Smooth muscle cell (in vitro differentiated cells): Measurements from ENCODE around the gene TMEM87A. TPM values are rescaled to one million over a fixed set of nuclear protein-coding genes. Genes with fewer than 3 reads are reported as not detected.
"Not testable (repeated sequence)": the region's sequence is repeated elsewhere in the genome, so short reads cannot be mapped to it uniquely, and the experiment has no call there.

ENCODE experiments used
- DNase-seq: peaks from one replicate; lab custom pipeline; 2025; ENCODE audit not compliant: unreplicated experiment; lab: John Stamatoyannopoulos, UW
- H2AFZ ChIP-seq: fragments of 200-600 bp; sonication (generic); 2 replicates; pipeline ENCODE4 v1.6.0; 2016; ENCODE audit warnings: antibody characterized with exemption, low read depth, mild to moderate bottlenecking
- H3F3A ChIP-seq: fragments of 200-600 bp; sonication (generic); 2 replicates; pipeline ENCODE4 v1.6.0; 2017; ENCODE audit warnings: antibody characterized with exemption, low read depth
- H3K27ac ChIP-seq: fragments of 200-600 bp; sonication (generic); 2 replicates; pipeline ENCODE4 v1.5.1; 2016; ENCODE audit warnings: low read depth, mild to moderate bottlenecking
- H3K27me3 ChIP-seq: fragments of 200-600 bp; sonication (generic); 2 replicates; pipeline ENCODE4 v1.6.1; 2016; ENCODE audit warnings: low read depth, mild to moderate bottlenecking
- H3K36me3 ChIP-seq: fragments of 200-600 bp; sonication (generic); 2 replicates; pipeline ENCODE4 v1.5.1; 2016; ENCODE audit warnings: low read depth
- H3K4me1 ChIP-seq: fragments of 200-600 bp; sonication (generic); 2 replicates; pipeline ENCODE4 v1.5.1; 2016; ENCODE audit warnings: low read depth
- H3K4me2 ChIP-seq: fragments of 200-600 bp; sonication (generic); 2 replicates; pipeline ENCODE4 v1.6.0; 2016; ENCODE audit warnings: mild to moderate bottlenecking
- H3K4me3 ChIP-seq: fragments of 200-600 bp; sonication (generic); 2 replicates; pipeline ENCODE4 v1.5.1; 2016; ENCODE audit warnings: mild to moderate bottlenecking
- H3K79me2 ChIP-seq: fragments of 200-600 bp; sonication (generic); 2 replicates; pipeline ENCODE4 v1.6.0; 2016; ENCODE audit warnings: low read depth, mild to moderate bottlenecking
- H3K9ac ChIP-seq: fragments of 200-600 bp; sonication (generic); 2 replicates; pipeline ENCODE4 v1.6.0; 2016; ENCODE audit warnings: low read depth
- H3K9me3 ChIP-seq: fragments of 200-600 bp; sonication (generic); replicated peaks from 2 replicates; pipeline ENCODE4 v1.5.1; 2016; ENCODE audit warnings: low read depth
- H4K20me1 ChIP-seq: fragments of 200-600 bp; sonication (generic); 2 replicates; pipeline ENCODE4 v1.6.0; 2016; ENCODE audit warnings: low read depth
- CTCF ChIP-seq: fragments of 200-600 bp; sonication (generic); IDR thresholded peaks from 2 replicates; pipeline ENCODE4 v1.5.1; 2017; ENCODE audit warnings: borderline replicate concordance, mild to moderate bottlenecking, antibody characterized with exemption; ENCODE audit not compliant: insufficient read depth, poor library complexity, severe bottlenecking
- WGBS: methylation state at CpG from one replicate; pipeline ENCODE4 v1.1.7; 2016; ENCODE audit warnings: low lambda C conversion rate; 5-methylcytosine and 5-hydroxymethylcytosine counted together
- polyA plus RNA-seq: library from polyadenylated mRNA; unstranded; fragments of >200 nt; fragmentation: Nextera tagmentation; extraction: Ambion mirVana; gene quantifications from 2 replicates; pipeline ENCODE4 v1.2.1, GENCODE V29; 2016
- total RNA-seq: library from RNA; depleted of rRNA; stranded (reverse); fragments of >200 nt; gene quantifications from 2 replicates; pipeline ENCODE4 v1.2.3, GENCODE V29; 2014

Gene TMEM87A
- total and polyA plus RNA-seq, 2 experiments from 2014 or later = 59.9 to 82.3 TPM

- H3K9ac ChIP-seq = no peak overlapping the region
- H3K36me3 ChIP-seq = no peaks in the 10 kb centered on the region
- no peak overlapping the region for H3K4me2 ChIP-seq
- H3K79me2 ChIP-seq = no peaks in the 10 kb centered on the region
- H3K4me3 ChIP-seq = no peak overlapping the region
- H3K4me1 ChIP-seq = no peaks in the 10 kb centered on the region
- no peak overlapping the region for H3K27ac ChIP-seq
- DNase-seq = no peak
- H3K9me3 ChIP-seq = no peaks in the 10 kb centered on the region
- TF ChIP-seq CTCF = no peak
- no peaks in the 10 kb centered on the region for H3F3A ChIP-seq
- no peak overlapping the region for H2AFZ ChIP-seq
- WGBS = 78% methylated on average over 1 of the region's 1 CpG
- H4K20me1 ChIP-seq = no peaks in the 10 kb centered on the region
- no peaks in the 10 kb centered on the region for H3K27me3 ChIP-seq
These were observed 42.3 kb upstream of the TMEM87A start for GRCh38 chr15:42315521-42315920.

- no peak overlapping the region for H2AFZ ChIP-seq
- H3K4me1 ChIP-seq = no peaks in the 10 kb centered on the region
- no peak overlapping the region for H3K4me2 ChIP-seq
- H3K4me3 ChIP-seq = no peak overlapping the region
- 73% methylated on average over 1 of the region's 1 CpG for WGBS
- no peaks in the 10 kb centered on the region for H4K20me1 ChIP-seq
- H3K9ac ChIP-seq = no peak overlapping the region
- TF ChIP-seq CTCF = no peak
- H3K79me2 ChIP-seq = no peaks in the 10 kb centered on the region
- H3K36me3 ChIP-seq = no peaks in the 10 kb centered on the region
- no peaks in the 10 kb centered on the region for H3K9me3 ChIP-seq
- H3K27ac ChIP-seq = no peak overlapping the region
- H3K27me3 ChIP-seq = no peaks in the 10 kb centered on the region
- no peaks in the 10 kb centered on the region for H3F3A ChIP-seq
- DNase-seq = no peak
These were observed 41.6 kb upstream of the TMEM87A start for GRCh38 chr15:42314818-42315217.

GRCh38 chr15:42313463-42313862, 40.2 kb upstream of the TMEM87A start:
- WGBS = 42% methylated on average over 3 of the region's 3 CpGs
- no peak for TF ChIP-seq CTCF

GRCh38 chr15:42306681-42307080, 33.4 kb upstream of the TMEM87A start:
- H3K27ac ChIP-seq = no peak overlapping the region
- H3K27me3 ChIP-seq = no peaks in the 10 kb centered on the region
- H3K4me3 ChIP-seq = no peak overlapping the region
- TF ChIP-seq CTCF = no peak
- no peaks in the 10 kb centered on the region for H3K79me2 ChIP-seq
- no peaks in the 10 kb centered on the region for H3K4me1 ChIP-seq
- H2AFZ ChIP-seq = no peak overlapping the region
- no peaks in the 10 kb centered on the region for H3K9me3 ChIP-seq
- WGBS = 67% methylated on average over 1 of the region's 1 CpG
- H4K20me1 ChIP-seq = no peaks in the 10 kb centered on the region
- no peak overlapping the region for H3K9ac ChIP-seq
- no peak overlapping the region for H3K4me2 ChIP-seq
- no peaks in the 10 kb centered on the region for H3F3A ChIP-seq
- DNase-seq = no peak
- H3K36me3 ChIP-seq = no peaks in the 10 kb centered on the region

More at GRCh38 chr15:42313463-42313862, 40.2 kb upstream of the TMEM87A start:
- Histone ChIP-seq H2AFZ (no peak overlapping the region), H3K79me2 (no peaks in the 10 kb centered on the region), H3K27me3 (no peaks in the 10 kb centered on the region), H3K9me3 (no peaks in the 10 kb centered on the region), H3K4me1 (no peaks in the 10 kb centered on the region), H3F3A (no peaks in the 10 kb centered on the region), H3K36me3 (no peaks in the 10 kb centered on the region), H3K9ac (no peak overlapping the region), H3K27ac (no peak overlapping the region), H3K4me2 (no peak overlapping the region), H3K4me3 (no peak overlapping the region), H4K20me1 (no peaks in the 10 kb centered on the region)
- DNase-seq = no peak

- not testable (repeated sequence) for H4K20me1 ChIP-seq, H3K4me2 ChIP-seq, H3K9ac ChIP-seq, H3F3A ChIP-seq, H3K4me1 ChIP-seq, H3K4me3 ChIP-seq, H2AFZ ChIP-seq, DNase-seq, H3K36me3 ChIP-seq, H3K27me3 ChIP-seq, H3K79me2 ChIP-seq, H3K9me3 ChIP-seq, H3K27ac ChIP-seq
- WGBS = 97% methylated on average over 4 of the region's 4 CpGs
These were observed 27.8 kb upstream of the TMEM87A start for GRCh38 chr15:42301004-42301403.
